Measurements from ENCODE around the gene PRKAG1.
A peak's percentile ranks its signal among the peaks of the same experiment; 100 is the strongest.
"Not testable (repeated sequence)": the region's sequence is repeated elsewhere in the genome, so short reads cannot be mapped to it uniquely, and the experiment has no call there.

PRKAG1 gene

GRCh38 chr12:49018261-49019119, at the start of gene PRKAG1:
TSS of gene PRKAG1 (minus strand) at chr12:49018776. CDS start at chr12:49018740, 36 bp downstream.
- peak; percentile 95 for DNase-seq

DNA sequence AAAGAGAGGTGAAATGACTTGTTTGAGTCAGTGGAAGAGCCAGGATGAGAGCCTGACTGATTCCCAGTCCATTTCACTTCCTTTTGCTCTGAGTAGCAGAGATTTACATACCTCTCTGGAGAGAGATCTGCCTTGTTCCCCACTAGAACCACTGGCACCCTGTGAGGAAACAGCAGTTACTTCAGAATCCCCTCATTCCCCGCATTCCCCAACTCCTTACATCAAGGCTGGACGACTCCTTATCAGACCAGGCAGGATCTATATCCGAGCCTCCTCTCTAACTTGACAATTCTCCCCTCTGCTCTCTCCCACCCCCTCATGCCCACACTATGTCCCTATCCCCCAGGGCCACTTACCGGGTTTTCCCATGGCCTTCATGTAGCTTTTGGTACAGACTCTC, 47.5 kb upstream of the PRKAG1 start:
- DNase-seq: no peak

- DNase-seq: no peak
Observed at GRCh38 chr12:49064767-49065152, 46.2 kb upstream of the PRKAG1 start.

DNA sequence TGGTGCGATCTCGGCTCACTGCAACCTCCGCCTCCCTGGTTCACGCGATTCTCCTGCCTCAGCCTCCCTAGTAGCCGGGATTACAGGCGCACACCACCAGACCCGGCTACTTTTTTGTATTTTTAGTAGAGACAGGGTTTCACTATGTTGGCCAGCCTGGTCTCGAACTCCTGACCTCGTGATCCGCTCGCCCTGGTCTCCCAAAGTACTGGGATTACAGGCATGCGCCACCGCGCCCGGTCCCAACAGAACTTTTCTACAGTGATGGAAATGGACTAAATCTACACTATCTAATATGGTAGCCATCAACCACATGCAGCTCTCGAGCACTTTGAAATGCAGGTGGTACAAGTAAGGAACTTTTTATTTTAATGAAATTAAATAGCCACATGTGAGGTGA, 43.3 kb upstream of the PRKAG1 start:
- not testable (repeated sequence) for DNase-seq

GRCh38 chr12:49061157-49061650, 42.6 kb upstream of the PRKAG1 start:
- DNase-seq: no peak

- peak; percentile 83 for DNase-seq
Observed at GRCh38 chr12:49060237-49061156, 41.9 kb upstream of the PRKAG1 start, which contains the start of gene KMT2D. TSS of gene KMT2D (minus strand) at chr12:49060794. CDS start at chr12:49055324, 5,470 bp downstream.

DNA sequence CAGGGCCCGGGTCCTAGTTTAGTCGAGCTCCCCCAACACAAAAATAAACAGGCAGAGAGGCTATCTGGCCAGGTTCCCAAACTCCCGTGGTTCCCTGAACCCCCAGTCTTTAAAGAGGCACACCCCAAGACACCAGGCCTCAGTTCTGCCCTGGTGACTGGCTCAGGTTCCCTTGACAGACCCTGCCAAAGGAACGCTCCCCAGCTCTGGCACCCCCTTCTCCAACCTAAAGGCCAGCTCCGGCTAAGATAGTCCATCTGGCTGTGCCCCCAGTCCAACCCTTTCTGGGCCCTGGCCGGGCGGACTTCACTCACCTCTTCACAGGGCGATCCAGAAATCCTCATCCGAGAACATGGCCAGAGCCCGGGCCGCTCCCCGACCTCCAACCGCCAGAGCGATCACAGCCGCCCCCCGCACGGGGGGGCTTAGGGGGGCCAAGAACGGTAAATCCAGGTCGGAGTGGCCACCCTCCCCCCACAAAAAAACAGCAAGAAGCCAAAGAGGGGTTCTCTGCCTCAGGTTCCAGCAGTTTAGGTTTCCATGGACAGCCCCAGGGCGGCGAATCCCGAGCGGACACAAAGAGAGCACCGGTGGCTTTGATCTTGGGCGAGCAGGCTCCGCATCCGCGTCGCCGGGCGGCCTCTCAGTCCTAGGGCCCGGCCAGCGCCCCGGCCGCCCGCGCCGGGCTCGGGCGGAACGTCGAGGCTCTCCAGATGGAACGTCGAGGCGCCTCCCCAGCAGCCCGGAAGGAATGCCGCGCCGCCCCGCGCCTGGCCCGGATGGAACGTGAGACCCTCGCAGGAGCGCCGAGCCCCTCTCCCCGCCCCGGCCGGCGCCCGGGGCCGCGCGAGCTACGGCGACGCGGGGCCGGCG, 41.0 kb upstream of the PRKAG1 start:
- no peak for DNase-seq

- no peak for DNase-seq
Observed at GRCh38 chr12:49059045-49059298, 40.4 kb upstream of the PRKAG1 start.

- DNase-seq: no peak
Observed at GRCh38 chr12:49058366-49059044, 39.9 kb upstream of the PRKAG1 start.

- no peak for DNase-seq
Observed at GRCh38 chr12:49057888-49058287, 39.3 kb upstream of the PRKAG1 start.

DNA sequence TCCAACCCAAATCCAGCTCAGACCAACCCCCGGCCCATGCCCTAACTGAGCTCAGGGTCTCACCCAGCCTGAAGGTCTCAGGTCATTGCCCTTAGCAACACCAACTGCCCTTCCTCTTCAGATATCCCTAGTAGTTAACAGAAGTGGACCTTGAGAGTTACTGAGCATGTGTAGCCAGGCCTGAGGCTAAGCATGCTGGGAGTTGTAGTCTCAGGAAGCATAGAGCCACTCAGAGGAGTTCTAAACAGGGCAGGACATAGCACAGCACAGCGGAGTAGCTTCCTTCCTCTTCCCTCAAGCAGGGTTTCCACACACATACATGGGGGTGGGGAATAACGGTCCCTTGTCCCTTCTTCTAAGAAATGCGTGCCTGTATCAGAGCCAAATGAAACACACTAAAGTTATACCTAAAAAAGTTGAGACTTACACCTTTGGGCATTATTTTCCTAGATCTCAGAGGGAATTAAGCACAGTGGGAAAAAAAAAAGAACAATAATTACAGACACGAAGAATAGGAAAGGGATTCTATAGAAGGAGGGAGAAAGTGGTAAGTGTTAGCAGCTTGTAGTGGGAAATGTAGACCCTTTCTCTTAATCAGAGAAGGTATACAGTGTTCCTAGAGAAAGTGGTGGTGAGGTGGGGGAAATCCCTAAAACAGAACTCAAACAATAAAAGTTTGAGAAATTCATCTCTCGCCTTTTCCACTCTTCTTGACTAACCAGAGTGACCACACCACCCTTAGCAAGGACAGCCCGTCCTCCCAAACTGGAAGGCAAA, 37.6 kb upstream of the PRKAG1 start:
- peak; percentile 34 for DNase-seq

- DNase-seq: no peak
Observed at GRCh38 chr12:49055092-49055491, 36.5 kb upstream of the PRKAG1 start.

GRCh38 chr12:49054524-49054923, 35.9 kb upstream of the PRKAG1 start:
- DNase-seq: no peak

- no peak for DNase-seq
Observed at GRCh38 chr12:49054096-49054495, 35.5 kb upstream of the PRKAG1 start.

DNA sequence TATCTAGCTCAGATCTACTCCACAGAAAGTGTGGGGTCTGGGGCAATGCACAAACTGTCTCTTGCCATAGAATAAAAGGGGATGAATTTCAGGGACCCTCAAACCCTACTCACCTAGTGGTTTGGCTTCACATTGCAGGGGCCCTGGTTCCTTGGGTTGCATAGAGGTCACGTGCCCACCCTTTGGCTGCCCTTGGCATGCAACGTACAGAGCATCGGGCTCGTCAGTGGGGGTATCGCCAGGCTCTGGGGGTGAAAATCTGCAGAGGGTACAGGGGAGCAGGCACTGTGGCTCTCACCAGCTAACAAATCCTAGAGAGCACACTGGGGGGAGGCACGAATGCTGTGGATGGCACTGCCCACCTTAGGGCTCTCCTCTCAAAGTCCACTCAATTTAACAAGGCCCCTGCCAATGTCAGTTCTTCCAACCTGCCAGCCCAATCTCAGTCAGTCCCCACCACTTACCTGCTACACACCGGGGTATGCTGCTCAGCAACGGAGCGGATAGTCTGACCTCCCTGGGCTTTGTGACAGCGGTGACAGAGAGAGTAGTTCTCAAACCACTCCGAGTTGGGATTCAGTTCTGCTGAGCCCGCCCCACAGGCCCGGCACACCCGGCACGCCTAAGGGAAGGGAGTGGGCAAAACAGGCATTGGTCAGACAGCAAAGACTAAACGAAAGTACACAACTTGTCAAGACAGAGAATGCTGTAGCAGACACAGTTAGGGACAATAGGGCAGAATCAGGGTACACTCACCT, 34.1 kb upstream of the PRKAG1 start:
- DNase-seq: no peak

GRCh38 chr12:49051777-49052438, 33.3 kb upstream of the PRKAG1 start:
- DNase-seq: no peak

DNA sequence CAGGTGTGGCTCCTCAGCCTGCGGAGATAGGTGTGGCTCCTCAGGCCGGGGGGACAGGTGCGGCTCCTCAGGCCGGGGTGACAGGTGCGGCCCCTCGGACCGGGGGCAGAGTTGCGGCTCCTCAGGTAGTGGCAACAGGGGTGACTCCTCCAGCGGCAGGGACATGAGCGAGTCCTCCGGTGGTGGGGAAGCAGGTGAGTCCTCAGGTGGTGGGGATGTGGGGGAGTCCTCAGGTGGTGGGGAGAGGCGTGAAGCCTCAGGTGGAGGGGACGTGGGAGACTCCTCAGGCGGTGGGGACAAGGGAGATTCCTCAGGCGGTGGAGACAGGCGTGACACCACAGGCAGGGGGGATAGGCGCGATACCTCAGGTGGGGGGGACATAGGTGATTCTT, 32.8 kb upstream of the PRKAG1 start:
- no peak for DNase-seq

- no peak for DNase-seq
Observed at GRCh38 chr12:49050507-49051372, 32.2 kb upstream of the PRKAG1 start.

Data from activated CD4-positive, alpha-beta T cell treated with anti-CD3 and anti-CD28 coated beads for 1 hour (primary cell).